HG03520 (cell line): Measurements from ENCODE around the gene ORMDL2.
"Not testable (repeated sequence)": the region's sequence is repeated elsewhere in the genome, so short reads cannot be mapped to it uniquely, and the experiment has no call there.

Source experiments
- ATAC-seq: cut with Tn5 transposase; IDR thresholded peaks from one replicate; pipeline ENCODE4 v1.9.1; 2021; ENCODE audit warnings: mild to moderate bottlenecking, moderate library complexity; ENCODE audit not compliant: unreplicated experiment

Gene ORMDL2

DNA sequence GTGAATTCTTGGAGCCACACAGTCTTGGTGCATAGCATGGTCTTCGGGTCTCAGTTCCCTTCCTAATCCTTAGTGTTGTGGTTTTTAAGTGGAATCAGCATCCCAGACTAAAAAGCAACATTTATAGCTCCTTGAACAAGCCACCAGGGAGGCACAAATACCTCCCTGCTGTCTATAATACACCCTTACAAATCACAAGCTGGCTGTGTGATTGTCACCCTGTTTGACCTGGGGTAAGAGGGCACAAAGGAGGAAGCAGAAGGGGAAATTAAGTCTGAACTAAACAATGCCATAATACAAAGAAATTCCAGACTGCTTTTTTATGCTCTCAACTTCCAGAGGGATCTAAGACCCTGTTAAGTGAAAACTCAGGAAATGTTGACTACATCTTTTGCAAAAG lies 32.6 kb downstream of the ORMDL2 start:
- ATAC-seq = no peak

DNA sequence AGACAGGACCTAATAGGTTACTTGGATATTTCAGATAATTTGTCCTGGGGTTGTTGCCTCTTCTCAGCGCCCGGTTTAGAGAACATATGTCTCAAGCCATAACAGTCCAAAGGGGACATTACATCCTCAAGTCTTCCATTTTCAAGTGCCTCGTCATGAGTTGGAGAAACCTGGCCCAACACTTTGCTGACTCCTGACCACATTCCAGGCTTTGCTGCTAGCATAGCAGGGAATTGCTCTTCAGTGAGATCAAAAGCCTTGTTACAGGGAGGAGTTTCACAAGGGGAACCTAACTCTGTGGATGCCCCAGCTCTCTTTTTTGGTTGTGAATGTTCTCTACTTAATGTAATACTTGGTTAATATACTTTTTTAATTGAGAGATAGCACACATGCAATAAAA lies 33.1 kb downstream of the ORMDL2 start:
- no peak for ATAC-seq

DNA sequence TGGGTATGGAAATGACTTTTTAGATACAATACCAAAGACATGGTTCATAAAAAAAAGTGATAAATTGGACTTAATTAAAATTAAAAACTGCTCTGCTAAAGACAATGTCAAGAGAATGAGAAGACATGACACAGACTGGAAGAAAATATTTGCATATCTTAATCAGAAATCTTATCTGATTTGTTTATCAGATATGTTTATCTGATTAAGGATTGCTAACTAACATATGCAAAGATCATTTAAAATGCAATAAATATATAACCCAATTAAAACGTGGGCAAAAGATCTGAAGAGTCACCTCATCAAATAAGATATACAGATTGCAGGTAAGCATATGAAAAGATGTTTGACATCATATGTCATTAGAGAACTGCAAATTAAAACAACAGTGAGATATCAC lies 34.9 kb downstream of the ORMDL2 start:
- no peak for ATAC-seq

DNA sequence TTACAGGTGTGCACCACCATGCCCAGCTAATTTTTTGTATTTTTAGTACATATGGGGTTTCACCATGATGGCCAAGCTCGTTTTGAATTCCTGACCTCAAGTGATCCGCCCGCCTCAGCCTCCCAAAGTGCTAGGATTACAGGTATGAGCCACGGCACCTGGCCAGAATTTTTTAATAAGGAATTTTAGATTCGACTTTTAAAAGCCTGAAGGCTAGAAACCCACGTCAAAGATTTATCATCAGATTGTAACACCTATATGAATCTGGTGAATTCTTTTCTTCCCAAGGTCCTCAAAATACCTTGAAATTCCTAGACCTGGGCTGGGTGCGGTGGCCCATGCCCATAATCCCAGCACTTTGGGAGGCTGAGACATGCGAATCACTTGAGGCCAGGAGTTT lies 43.6 kb downstream of the ORMDL2 start:
- ATAC-seq = no peak

DNA sequence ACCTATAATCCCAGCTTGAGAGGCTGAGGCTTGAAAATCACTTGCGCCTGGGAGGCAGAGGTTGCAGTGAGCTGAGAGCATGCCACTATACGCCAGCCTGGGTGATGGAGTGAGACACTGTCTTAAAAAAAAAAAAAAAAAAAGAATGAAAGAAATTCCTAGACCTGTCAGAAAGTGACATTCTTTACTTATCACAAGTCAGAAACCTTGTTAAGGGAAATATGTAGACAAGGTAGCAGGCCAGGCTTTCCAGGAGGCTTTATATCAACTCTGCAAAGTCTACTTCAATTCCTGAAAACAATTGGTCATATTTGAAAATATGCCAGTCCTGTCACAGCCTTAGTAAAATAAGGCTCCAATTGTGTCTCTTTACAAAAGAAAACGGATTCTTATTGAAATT lies 44.0 kb downstream of the ORMDL2 start:
- no peak for ATAC-seq

DNA sequence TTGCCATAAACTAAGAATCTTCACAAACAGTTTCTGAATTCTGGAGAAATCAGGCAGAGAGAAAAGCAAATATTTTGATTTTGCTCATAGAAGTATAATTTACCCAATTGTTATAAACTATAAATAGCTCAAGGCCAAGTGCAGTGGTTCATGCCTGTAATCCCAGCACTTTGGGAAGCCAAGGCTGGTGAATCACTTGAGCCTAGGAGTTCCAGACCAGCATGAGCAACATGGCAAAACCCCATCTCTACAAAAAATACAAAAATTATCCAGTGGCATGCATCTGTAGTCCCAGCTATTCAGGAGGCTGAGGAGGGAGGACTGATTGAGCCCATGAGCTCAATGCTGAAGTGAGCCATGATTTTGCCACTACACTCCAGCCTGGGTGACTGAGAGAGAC lies 44.4 kb downstream of the ORMDL2 start:
- no peak for ATAC-seq

DNA sequence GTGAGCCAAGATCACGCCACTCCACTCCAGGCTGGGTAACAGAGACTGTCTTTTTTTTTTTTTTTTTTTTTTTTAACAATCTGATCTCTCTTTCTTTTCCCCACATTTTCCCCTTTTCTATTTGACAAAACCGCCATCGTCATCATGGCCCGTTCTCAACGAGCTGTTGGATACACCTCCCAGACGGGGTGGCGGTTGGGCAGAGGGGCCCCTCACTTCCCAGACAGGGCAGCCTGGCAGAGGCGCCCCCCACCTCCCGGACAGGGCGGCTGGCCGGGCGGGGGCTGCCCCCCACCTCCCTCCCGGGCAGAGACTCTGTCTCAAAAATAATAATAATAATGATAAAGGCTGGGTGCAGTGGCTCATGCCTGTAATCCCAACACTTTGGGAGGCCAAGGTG lies 45.1 kb downstream of the ORMDL2 start:
- ATAC-seq = not testable (repeated sequence)

DNA sequence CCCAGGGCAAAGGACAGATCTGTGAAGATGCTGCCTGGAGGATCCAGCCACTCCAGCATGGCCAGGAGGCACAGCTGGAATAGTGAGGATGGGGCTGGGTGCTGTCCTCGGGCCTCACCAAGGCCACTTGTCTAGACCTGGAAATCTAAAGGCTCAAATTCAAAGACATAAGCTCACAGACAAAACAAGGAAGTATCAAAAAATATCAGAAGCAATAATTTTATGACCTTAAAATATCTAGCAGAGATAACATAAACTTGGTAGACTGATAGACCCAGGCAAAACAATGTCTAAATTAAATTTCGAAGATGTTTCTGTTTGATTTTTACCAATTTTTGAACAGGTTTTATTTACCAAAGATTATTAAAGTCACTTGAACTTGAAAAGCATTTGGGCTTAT lies 47.5 kb downstream of the ORMDL2 start:
- ATAC-seq = no peak

DNA sequence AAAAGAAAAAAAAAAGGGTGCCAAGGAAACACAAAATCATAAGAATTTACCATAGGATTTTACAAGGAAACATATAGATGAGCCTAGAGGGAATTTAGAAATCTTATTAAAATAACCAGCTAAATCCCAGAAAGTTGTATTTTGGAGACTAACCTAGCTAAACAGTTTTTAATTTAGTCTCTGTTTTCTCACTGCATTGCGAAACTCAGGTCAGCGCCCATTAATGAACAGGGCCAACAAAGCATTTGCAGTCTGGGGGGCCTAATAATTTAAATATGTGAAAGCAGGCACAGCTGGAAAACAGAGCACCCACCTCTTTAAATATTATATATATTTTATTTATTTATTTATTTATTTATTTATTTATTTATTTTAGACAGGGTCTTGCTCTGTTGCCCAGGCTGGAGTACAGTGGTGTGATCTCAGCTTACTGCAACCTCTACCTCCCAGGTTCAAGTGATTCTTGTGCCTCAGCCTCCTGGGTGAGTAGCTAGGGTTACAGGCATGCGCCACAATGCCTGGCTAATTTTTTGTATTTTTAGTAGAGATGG lies 48.7 kb downstream of the ORMDL2 start:
- ATAC-seq = not testable (repeated sequence)
